HepG2 (cell line): Measurements from ENCODE around the gene NEK8. TPM values are rescaled to one million over a fixed set of nuclear protein-coding genes. Genes with fewer than 3 reads are reported as not detected.

Experiments used
- FOXO4 ChIP-seq: sonication (generic); formaldehyde crosslinking; conservative IDR thresholded peaks from 2 replicates; pipeline ENCODE4 v1.8.1; 2023; ENCODE audit warnings: missing genetic modification reagents
- TCF12 ChIP-seq, 2 experiments: fragments of 450-650 bp in 1 of 2; sonication (generic) in 1 of 2; formaldehyde crosslinking in 1 of 2; IDR thresholded peaks; 2 replicates each; pipeline versions ENCODE4 v1.6.1 to v1.8.0; 2017 to 2022; ENCODE audit warnings: antibody characterized with exemption in 1 of 2, mild to moderate bottlenecking in 1 of 2, missing genetic modification reagents in 1 of 2, moderate library complexity in 1 of 2
- THRA ChIP-seq: sonication (generic); formaldehyde crosslinking; IDR thresholded peaks from 2 replicates; pipeline ENCODE4 v1.4.0; 2020; ENCODE audit warnings: missing genetic modification reagents, borderline replicate concordance
- ZNF142 ChIP-seq: sonication (generic); formaldehyde crosslinking; IDR thresholded peaks from 2 replicates; pipeline ENCODE4 v1.4.0; 2020; ENCODE audit warnings: missing genetic modification reagents
- ZNF274 ChIP-seq: sonication (generic); formaldehyde crosslinking; IDR thresholded peaks from 2 replicates; pipeline ENCODE4 v1.5.1; 2020; ENCODE audit warnings: mild to moderate bottlenecking, missing genetic modification reagents
- polyA plus RNA-seq, 8 experiments: library from polyadenylated mRNA; depleted of rRNA in 3 of 8; stranded (reverse) in 7 of 8; unstranded in 1 of 8; fragments of >200 nt; fragmentation: Illumina TruSeq in 4 of 8; extraction: Trizol in 4 of 8; gene quantifications; 2 replicates each; pipeline versions ENCODE4 v1.2.1 to v1.2.3, GENCODE V29; 2011 to 2016; ENCODE audit warnings: low read depth in 4 of 8, missing spikeins in 1 of 8, mixed read lengths in 1 of 8; ENCODE audit not compliant: insufficient read depth in 1 of 8
- total RNA-seq, 5 experiments: library from RNA; depleted of rRNA; stranded (reverse); fragments of >200 nt; fragmentation: Illumina TruSeq; extraction: Trizol; gene quantifications; 2 replicates each; pipeline ENCODE4 v1.2.3, GENCODE V29; 2016; ENCODE audit warnings: low read depth in 1 of 5
- TF ChIP-seq, protein P1 (sequence below): sonication (generic); formaldehyde crosslinking; IDR thresholded peaks from 2 replicates; pipeline ENCODE4 v1.4.0; 2020; ENCODE audit warnings: missing genetic modification reagents, borderline replicate concordance
- TF ChIP-seq, protein P2 (sequence below): sonication (generic); formaldehyde crosslinking; IDR thresholded peaks from 2 replicates; pipeline ENCODE4 v1.5.1; 2020; ENCODE audit warnings: mild to moderate bottlenecking, missing genetic modification reagents
- TF ChIP-seq, protein P3 (sequence below): sonication (generic); formaldehyde crosslinking; IDR thresholded peaks from 2 replicates; pipeline ENCODE4 v1.8.1; 2023; ENCODE audit warnings: mild to moderate bottlenecking, missing genetic modification reagents, borderline replicate concordance

The NEK8 gene
- total and polyA plus RNA-seq, 2 of the 13 experiments (the other 11 are each of a cell fraction or from before 2014, with no cell fraction given): 5.8 to 13.5 TPM

DNA sequence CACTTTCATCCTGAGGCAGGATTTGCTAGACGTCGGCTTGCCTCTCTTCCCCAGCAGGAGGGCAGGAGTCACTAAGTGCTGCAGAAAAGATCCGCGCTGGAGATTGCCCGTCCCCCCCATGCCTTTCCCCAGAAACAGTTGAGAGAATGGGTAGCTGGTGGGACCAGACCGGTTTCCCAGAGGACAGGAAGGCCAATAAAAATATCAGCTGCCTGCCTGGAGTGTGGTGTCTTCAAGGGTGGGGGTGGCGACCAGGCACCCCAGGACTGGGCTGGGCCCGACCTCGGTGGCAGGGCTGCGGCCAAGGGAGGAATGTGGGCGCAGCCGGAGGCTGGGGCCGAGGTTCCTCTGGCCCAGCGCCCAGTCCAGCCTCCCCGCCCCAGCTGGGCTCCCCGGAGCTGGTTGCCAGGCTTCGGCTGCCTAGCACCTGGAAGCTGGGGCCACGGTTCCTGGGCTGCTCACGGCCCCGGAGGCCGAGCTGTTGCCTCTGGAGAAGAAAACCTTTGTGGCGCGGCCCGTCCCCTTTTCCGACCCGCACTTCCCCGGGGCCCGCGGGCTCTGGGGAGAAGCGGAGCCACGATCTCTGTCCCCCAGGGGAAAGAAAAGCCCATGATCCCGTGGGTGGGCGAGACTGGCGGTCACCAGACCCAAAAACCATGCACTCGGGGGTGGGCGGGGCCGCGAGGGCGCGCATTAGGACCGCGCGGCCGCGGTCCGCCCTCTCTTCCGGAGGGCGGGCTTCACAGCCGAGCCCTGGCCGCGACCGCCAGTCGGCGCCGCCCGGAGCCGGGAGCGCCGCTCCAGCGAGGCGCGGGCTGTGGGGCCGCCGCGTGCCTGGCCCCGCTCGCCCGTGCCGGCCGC, 14.9 kb downstream of the NEK8 start, which contains the start of gene TRAF4 (continued):
- TF ChIP-seq, protein P1, sequence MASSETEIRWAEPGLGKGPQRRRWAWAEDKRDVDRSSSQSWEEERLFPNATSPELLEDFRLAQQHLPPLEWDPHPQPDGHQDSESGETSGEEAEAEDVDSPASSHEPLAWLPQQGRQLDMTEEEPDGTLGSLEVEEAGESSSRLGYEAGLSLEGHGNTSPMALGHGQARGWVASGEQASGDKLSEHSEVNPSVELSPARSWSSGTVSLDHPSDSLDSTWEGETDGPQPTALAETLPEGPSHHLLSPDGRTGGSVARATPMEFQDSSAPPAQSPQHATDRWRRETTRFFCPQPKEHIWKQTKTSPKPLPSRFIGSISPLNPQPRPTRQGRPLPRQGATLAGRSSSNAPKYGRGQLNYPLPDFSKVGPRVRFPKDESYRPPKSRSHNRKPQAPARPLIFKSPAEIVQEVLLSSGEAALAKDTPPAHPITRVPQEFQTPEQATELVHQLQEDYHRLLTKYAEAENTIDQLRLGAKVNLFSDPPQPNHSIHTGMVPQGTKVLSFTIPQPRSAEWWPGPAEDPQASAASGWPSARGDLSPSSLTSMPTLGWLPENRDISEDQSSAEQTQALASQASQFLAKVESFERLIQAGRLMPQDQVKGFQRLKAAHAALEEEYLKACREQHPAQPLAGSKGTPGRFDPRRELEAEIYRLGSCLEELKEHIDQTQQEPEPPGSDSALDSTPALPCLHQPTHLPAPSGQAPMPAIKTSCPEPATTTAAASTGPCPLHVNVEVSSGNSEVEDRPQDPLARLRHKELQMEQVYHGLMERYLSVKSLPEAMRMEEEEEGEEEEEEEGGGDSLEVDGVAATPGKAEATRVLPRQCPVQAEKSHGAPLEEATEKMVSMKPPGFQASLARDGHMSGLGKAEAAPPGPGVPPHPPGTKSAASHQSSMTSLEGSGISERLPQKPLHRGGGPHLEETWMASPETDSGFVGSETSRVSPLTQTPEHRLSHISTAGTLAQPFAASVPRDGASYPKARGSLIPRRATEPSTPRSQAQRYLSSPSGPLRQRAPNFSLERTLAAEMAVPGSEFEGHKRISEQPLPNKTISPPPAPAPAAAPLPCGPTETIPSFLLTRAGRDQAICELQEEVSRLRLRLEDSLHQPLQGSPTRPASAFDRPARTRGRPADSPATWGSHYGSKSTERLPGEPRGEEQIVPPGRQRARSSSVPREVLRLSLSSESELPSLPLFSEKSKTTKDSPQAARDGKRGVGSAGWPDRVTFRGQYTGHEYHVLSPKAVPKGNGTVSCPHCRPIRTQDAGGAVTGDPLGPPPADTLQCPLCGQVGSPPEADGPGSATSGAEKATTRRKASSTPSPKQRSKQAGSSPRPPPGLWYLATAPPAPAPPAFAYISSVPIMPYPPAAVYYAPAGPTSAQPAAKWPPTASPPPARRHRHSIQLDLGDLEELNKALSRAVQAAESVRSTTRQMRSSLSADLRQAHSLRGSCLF (CRISPR knock-in tag): no peak
- TF ChIP-seq THRA (CRISPR knock-in tag) (no peak), ZNF142 (no peak; the same call in 1 of the 2 replicates), TCF12 (IDR thresholded peaks at IDR 0.05) (no peak), TCF12 (CRISPR knock-in tag; IDR thresholded peaks at IDR 0.05) (no peak), ZNF274 (CRISPR knock-in tag) (peak; percentile 17; the same call in 1 of the 2 replicates), FOXO4 (CRISPR knock-in tag) (no peak)
- TF ChIP-seq, protein P2, sequence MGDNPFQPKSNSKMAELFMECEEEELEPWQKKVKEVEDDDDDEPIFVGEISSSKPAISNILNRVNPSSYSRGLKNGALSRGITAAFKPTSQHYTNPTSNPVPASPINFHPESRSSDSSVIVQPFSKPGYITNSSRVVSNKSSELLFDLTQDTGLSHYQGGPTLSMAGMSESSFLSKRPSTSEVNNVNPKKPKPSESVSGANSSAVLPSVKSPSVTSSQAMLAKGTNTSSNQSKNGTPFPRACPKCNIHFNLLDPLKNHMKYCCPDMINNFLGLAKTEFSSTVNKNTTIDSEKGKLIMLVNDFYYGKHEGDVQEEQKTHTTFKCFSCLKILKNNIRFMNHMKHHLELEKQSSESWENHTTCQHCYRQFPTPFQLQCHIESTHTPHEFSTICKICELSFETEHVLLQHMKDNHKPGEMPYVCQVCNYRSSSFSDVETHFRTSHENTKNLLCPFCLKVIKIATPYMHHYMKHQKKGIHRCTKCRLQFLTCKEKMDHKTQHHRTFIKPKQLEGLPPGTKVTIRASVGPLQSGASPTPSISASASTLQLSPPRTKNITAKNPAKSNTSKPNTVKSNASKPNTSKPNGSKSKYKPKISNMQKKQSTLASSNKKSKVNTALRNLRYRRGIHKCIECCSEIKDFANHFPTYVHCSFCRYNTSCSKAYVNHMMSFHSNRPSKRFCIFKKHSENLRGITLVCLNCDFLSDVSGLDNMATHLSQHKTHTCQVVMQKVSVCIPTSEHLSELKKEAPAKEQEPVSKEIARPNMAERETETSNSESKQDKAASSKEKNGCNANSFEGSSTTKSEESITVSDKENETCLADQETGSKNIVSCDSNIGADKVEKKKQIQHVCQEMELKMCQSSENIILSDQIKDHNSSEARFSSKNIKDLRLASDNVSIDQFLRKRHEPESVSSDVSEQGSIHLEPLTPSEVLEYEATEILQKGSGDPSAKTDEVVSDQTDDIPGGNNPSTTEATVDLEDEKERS (CRISPR knock-in tag): no peak
- TF ChIP-seq, protein P3, sequence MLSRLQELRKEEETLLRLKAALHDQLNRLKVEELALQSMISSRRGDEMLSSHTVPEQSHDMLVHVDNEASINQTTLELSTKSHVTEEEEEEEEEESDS (CRISPR knock-in tag): no peak
